Brain microvascular endothelial cell (primary cell): ENCODE measurements around the gene GYG2.
"Not testable (repeated sequence)": the region's sequence is repeated elsewhere in the genome, so short reads cannot be mapped to it uniquely, and the experiment has no call there.

Experiments used
- DNase-seq: peaks from one replicate; pipeline ENCODE4 v3.0.0-alpha.2; 2020
- H3K27ac ChIP-seq: fragments of 250-450 bp; sonication (Bioruptor Pico); 2 replicates; pipeline ENCODE4 v1.5.1; 2020; ENCODE audit warnings: mild to moderate bottlenecking, moderate library complexity
- H3K27me3 ChIP-seq: fragments of 250-450 bp; sonication (Bioruptor Pico); replicated peaks from 2 replicates; pipeline ENCODE4 v1.5.1; 2020; ENCODE audit warnings: mild to moderate bottlenecking
- H3K36me3 ChIP-seq: fragments of 250-450 bp; sonication (Bioruptor Pico); replicated peaks from 2 replicates; pipeline ENCODE4 v1.5.1; 2020; ENCODE audit warnings: mild to moderate bottlenecking
- H3K4me3 ChIP-seq: 2 replicates; pipeline ENCODE4 v1.5.1; 2011; ENCODE audit warnings: low read depth, mild to moderate bottlenecking, control low read depth, low read length, moderate library complexity
- in situ Hi-C: cut with HindIII; loops from 2 replicates; pipeline ENCODE4 v1.10.0; 2017; ENCODE audit warnings: low sequenced_read_pairs, low pct_ligation_motif_present
- TF ChIP-seq, protein P1 (sequence below): IDR thresholded peaks from 2 replicates; pipeline ENCODE4 v1.5.1; 2011; ENCODE audit warnings: low read depth, mild to moderate bottlenecking, moderate library complexity, low read length, control low read depth, inconsistent platforms; ENCODE audit errors: missing control alignments

Gene GYG2

DNA sequence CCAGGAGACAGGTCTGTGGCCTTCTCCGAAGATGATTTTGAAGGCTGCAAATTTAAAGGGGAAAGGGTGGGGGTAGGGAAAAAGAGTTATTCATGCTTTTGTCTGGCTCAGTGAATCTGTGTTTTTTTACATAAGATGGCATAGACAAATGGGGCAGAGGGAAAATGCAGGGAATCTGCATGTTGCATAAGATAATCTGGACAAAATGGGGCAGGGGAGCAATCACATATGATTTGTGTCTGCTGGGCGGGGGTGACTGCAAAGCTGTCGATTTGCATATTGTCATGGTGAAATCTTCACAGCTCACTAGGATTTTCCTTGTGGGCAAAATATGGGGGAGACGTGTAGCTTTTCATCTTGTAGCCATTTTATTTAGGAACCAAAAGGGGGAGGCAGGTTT, 29.4 kb upstream of the GYG2 start:
- TF ChIP-seq, protein P1, sequence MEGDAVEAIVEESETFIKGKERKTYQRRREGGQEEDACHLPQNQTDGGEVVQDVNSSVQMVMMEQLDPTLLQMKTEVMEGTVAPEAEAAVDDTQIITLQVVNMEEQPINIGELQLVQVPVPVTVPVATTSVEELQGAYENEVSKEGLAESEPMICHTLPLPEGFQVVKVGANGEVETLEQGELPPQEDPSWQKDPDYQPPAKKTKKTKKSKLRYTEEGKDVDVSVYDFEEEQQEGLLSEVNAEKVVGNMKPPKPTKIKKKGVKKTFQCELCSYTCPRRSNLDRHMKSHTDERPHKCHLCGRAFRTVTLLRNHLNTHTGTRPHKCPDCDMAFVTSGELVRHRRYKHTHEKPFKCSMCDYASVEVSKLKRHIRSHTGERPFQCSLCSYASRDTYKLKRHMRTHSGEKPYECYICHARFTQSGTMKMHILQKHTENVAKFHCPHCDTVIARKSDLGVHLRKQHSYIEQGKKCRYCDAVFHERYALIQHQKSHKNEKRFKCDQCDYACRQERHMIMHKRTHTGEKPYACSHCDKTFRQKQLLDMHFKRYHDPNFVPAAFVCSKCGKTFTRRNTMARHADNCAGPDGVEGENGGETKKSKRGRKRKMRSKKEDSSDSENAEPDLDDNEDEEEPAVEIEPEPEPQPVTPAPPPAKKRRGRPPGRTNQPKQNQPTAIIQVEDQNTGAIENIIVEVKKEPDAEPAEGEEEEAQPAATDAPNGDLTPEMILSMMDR, result no peak
- no peak overlapping the region for H3K4me3 ChIP-seq
- no peak for DNase-seq
- no peaks in the 10 kb centered on the region for H3K36me3 ChIP-seq
- H3K27me3 ChIP-seq, result no peaks in the 10 kb centered on the region
- in situ Hi-C loops, result no loop called here
- no peak overlapping the region for H3K27ac ChIP-seq

DNA sequence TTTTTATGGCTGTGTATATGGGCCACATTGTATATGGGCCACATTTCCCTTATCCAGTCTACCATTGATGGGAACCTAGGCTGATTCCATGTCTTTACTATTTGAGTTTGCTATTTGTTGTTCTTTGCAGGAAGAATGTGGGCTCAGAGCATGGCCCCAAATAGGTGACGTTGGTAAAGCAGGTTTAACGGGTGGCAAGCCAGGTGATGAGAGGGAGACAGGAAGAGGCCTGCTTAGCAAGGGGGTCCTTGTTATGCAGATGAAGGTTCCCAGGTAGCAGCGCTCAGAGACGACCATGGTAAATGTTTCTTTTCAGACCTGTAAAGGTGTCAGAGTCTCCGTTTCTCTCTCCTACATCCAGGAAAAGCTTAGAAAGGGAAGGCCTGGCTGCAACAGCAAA, 28.8 kb upstream of the GYG2 start:
- H3K27ac ChIP-seq, H3K4me3 ChIP-seq, in situ Hi-C loops, H3K27me3 ChIP-seq, H3K36me3 ChIP-seq, DNase-seq: not testable (repeated sequence)

DNA sequence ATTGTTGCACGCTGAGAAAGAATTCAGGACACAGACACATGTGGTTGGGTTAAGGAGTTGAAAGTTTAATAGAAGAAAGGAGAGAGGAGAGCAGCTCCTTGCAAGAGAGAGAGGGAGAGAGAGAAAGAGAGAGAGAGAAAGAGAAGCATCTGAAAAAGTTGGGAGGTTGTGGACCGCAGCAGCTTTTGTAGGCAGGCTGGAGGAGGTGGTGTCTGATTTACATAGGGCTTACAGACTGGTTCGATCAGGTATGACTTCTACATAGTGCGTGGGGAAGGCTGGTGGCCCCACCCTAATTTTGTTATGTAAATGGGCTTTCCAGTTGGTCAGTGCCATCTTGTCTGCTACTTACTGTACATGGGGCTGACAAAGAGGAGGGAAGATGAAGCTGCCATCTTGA, 27.5 kb upstream of the GYG2 start:
- H3K36me3 ChIP-seq, result no peaks in the 10 kb centered on the region
- H3K27me3 ChIP-seq, result no peaks in the 10 kb centered on the region
- H3K4me3 ChIP-seq, result no peak overlapping the region
- H3K27ac ChIP-seq, result no peak overlapping the region
- DNase-seq, result no peak
- TF ChIP-seq, protein P1, result no peak
- in situ Hi-C loops, result no loop called here

DNA sequence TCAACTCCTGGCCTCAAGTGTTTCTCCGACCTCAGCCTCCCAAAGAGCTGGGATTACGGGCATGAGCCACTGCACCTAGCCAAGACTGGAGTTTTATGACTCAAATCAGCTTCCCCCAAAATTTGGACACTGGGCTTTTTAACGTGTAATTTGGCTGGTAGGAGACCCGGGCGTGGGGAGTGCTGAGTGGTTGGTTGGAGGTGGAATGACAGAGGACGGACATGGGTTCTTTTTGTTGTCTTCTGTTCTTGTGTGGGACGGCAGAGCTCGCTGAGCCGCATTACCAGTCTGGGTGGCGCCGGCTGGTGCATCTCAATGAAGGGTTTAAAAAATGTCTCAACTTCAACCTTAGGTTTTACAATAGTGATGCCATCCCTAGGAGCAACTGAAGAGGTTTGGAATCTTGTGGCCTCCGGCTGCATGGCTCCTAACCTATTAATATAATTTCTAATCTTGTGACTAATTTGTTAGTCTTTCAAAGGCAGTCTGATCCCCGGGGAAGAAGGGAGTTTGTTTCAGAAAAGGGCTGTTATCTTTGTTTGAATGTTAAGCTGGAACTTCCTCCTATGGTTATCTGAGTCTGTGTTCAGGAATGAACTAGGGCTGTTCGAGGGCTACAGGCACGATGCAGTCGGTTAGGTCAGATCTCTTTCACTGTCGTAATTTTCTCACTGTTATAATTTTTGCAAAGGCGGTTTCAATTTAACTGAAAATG, 26.2 kb upstream of the GYG2 start:
- H3K36me3 ChIP-seq, in situ Hi-C loops, H3K27me3 ChIP-seq, H3K4me3 ChIP-seq: not testable (repeated sequence)
- peak; percentile 66 for DNase-seq
- peak overlapping the region; percentile 35 for H3K27ac ChIP-seq

DNA sequence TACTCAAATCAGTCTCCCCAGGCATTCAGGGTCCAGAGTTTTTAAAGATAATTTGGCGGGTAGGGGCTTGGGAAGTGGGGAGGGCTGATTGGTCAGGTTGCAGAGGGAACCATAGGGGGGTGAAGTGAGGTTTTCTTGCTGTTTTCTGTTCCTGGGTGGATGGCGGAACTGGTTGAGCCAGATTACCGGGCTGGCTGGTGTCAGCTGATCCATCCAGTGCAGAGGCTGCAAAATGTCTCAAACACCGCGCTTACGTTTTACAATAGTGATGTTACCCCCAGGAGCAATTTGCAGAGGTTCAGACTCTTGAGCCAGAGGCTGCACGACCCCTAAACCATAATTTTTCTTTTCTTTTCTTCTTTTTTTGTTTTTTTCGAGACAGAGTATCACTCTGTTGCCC, 25.2 kb upstream of the GYG2 start:
- H3K4me3 ChIP-seq, H3K27ac ChIP-seq, in situ Hi-C loops, H3K27me3 ChIP-seq, DNase-seq, H3K36me3 ChIP-seq: not testable (repeated sequence)

DNA sequence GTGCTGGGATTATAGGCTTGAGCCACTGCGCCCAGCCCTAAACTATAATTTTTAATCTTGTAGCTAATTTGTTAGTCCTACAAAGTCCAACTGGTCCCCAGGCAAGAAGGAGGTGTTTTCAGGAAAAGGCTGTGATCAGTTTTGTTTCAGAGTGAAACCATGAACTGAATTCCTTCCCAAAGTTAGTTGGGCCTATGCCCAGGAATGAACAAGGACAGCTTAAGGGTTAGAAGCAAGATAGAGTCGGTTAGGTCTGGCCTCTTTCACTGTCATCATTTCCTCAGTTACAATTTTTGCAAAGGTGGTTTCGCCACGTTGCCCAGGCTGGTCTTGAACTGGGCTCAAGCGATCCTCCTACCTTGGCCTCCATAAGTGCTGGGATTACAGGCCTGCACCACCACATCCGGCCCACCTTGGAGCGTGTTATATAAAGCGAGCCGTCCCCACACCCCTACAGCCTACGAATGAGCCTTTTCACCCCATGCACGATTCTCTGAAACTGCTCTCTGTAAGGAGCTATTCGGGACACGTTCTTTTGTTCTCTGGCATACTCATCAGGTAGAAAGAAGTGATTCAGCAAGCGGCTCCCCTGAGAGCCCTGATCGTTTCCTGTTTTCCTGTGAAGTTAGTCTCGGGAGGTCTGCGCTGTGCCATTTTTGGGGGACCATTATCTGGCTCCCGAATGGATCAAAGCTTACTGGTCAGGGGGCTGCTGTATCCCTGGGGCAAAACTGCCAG, 24.5 kb upstream of the GYG2 start:
- DNase-seq, H3K36me3 ChIP-seq, in situ Hi-C loops, H3K4me3 ChIP-seq, H3K27me3 ChIP-seq: not testable (repeated sequence)
- peak overlapping the region; percentile 64 for H3K27ac ChIP-seq

DNA sequence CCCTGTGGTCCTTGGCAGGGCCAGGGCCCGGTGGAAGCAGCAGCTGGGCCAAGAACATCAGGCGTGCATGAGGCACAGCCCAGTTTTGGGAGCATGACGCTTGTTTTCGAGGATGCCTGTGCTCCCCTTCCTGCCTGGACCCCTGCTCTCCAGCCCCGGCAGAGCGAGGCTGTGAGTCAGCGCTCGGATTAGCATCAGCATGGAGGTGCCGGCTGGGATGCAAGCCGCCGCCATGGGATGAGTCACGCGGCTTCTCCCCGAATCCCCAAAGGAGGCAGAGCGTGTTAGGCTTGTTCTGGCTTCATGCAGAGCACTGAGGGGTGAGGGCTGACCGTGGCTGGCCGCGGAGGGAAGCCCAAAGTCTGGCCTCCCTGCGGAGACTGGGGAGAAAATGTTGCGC, 23.9 kb upstream of the GYG2 start:
- in situ Hi-C loops, H3K4me3 ChIP-seq, H3K27me3 ChIP-seq, H3K36me3 ChIP-seq: not testable (repeated sequence)
- DNase-seq, result peak; percentile 87
- H3K27ac ChIP-seq, result peak overlapping the region; percentile 64

DNA sequence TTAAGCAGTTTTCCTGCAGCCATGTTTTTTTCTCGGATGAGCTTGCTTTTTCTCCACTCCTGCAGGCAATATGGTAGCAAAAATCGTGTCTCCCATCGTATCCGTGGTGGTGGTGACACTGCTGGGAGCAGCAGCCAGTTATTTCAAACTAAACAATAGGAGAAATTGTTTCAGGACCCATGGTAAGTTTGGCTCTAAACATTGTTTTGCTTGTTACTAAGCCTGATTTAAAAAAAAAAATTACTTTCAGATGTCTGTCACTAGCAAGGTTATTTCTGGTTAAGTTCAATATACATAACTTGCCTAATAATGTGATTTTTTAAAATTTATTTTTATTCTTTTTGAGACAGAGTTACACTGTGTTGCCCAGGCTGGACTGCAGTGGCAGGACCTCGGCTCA, 17.5 kb upstream of the GYG2 start:
- H3K36me3 ChIP-seq, result no peaks in the 10 kb centered on the region
- no peak overlapping the region for H3K27ac ChIP-seq
- DNase-seq, result no peak
- H3K4me3 ChIP-seq, result no peak overlapping the region
- in situ Hi-C loops, result no loop called here
- no peaks in the 10 kb centered on the region for H3K27me3 ChIP-seq
- TF ChIP-seq, protein P1, result no peak
